H54 (cell line): Measurements from ENCODE around the gene CAPN2.

Source experiments
- DNase-seq: peaks from one replicate; pipeline ENCODE4 v3.0.0; 2011; ENCODE audit warnings: low spot score, mixed read lengths; ENCODE audit not compliant: insufficient read length
- FAIRE-seq: peaks from 3 replicates; lab custom pipeline; 2011; peaks lifted over from hg19 to GRCh38; lab: Jason Lieb, UNC
- POLR2A ChIP-seq: IDR thresholded peaks from 2 replicates; pipeline ENCODE4 v1.6.1; 2011; ENCODE audit warnings: low read depth, mild to moderate bottlenecking, low read length

The CAPN2 gene

GRCh38 chr1:223712194-223712849 is at the start of gene CAPN2:
Gene CAPN2, plus strand, starts transcription at chr1:223712539. Its CDS starts 102 bp downstream, at chr1:223712641.
- peak; percentile 94 for TF ChIP-seq POLR2A
- FAIRE-seq (no peak), DNase-seq (no peak)

GRCh38 chr1:223662943-223663342 is 49.4 kb upstream of the CAPN2 start:
- DNase-seq (no peak), FAIRE-seq (no peak)
- no peak for TF ChIP-seq POLR2A

- DNase-seq, result no peak
- FAIRE-seq, result no peak
- no peak for TF ChIP-seq POLR2A
These were observed 48.2 kb upstream of the CAPN2 start for GRCh38 chr1:223664106-223664505.

GRCh38 chr1:223665592-223666312 is 46.6 kb upstream of the CAPN2 start, which contains the start of gene CAPN8:
Gene CAPN8, minus strand, starts transcription at chr1:223665701. Its CDS starts 55 bp downstream, at chr1:223665646.
- TF ChIP-seq POLR2A, result no peak
- no peak for FAIRE-seq
- no peak for DNase-seq

- FAIRE-seq (no peak), DNase-seq (no peak)
- TF ChIP-seq POLR2A, result no peak
These were observed 44.7 kb upstream of the CAPN2 start for GRCh38 chr1:223667484-223668182.

GRCh38 chr1:223669003-223669795 is 43.1 kb upstream of the CAPN2 start:
- no peak for FAIRE-seq
- DNase-seq, result no peak
- no peak for TF ChIP-seq POLR2A

GRCh38 chr1:223670458-223671159 is 41.7 kb upstream of the CAPN2 start:
- peak; percentile 60 for DNase-seq
- no peak for FAIRE-seq
- TF ChIP-seq POLR2A, result no peak

- FAIRE-seq, result no peak
- no peak for TF ChIP-seq POLR2A
- no peak for DNase-seq
These were observed 38.0 kb upstream of the CAPN2 start for GRCh38 chr1:223674119-223674890.

GRCh38 chr1:223678841-223679240 is 33.5 kb upstream of the CAPN2 start:
- no peak for DNase-seq
- TF ChIP-seq POLR2A, result no peak
- no peak for FAIRE-seq

- DNase-seq (no peak), FAIRE-seq (no peak)
- no peak for TF ChIP-seq POLR2A
These were observed 32.2 kb upstream of the CAPN2 start for GRCh38 chr1:223680188-223680587.

GRCh38 chr1:223682502-223682901 is 29.8 kb upstream of the CAPN2 start:
- FAIRE-seq, result no peak
- no peak for DNase-seq
- no peak for TF ChIP-seq POLR2A

GRCh38 chr1:223683586-223684487 is 28.5 kb upstream of the CAPN2 start:
- DNase-seq (no peak), FAIRE-seq (no peak)
- TF ChIP-seq POLR2A, result no peak
